GM12864 (cell line): ENCODE measurements around the gene LMAN2L.

ENCODE experiments used
- DNase-seq: peaks from one replicate; pipeline ENCODE4 v3.0.0-alpha.2; 2011; ENCODE audit warnings: low read depth
- H3K4me3 ChIP-seq: 2 replicates; pipeline ENCODE4 v1.5.1; 2011; ENCODE audit warnings: mild to moderate bottlenecking, low read depth, low read length, control low read depth
- TF ChIP-seq, protein P1 (sequence below): IDR thresholded peaks from 2 replicates; pipeline ENCODE4 v1.5.1; 2011; ENCODE audit warnings: low read depth, mild to moderate bottlenecking, moderate library complexity, low read length, control low read depth, inconsistent platforms; ENCODE audit errors: missing control alignments

LMAN2L gene

GRCh38 chr2:96663177-96663576 is 76.7 kb downstream of the LMAN2L start:
- DNase-seq: no peak
- no peak overlapping the region for H3K4me3 ChIP-seq
- TF ChIP-seq, protein P1, sequence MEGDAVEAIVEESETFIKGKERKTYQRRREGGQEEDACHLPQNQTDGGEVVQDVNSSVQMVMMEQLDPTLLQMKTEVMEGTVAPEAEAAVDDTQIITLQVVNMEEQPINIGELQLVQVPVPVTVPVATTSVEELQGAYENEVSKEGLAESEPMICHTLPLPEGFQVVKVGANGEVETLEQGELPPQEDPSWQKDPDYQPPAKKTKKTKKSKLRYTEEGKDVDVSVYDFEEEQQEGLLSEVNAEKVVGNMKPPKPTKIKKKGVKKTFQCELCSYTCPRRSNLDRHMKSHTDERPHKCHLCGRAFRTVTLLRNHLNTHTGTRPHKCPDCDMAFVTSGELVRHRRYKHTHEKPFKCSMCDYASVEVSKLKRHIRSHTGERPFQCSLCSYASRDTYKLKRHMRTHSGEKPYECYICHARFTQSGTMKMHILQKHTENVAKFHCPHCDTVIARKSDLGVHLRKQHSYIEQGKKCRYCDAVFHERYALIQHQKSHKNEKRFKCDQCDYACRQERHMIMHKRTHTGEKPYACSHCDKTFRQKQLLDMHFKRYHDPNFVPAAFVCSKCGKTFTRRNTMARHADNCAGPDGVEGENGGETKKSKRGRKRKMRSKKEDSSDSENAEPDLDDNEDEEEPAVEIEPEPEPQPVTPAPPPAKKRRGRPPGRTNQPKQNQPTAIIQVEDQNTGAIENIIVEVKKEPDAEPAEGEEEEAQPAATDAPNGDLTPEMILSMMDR: no peak

DNA sequence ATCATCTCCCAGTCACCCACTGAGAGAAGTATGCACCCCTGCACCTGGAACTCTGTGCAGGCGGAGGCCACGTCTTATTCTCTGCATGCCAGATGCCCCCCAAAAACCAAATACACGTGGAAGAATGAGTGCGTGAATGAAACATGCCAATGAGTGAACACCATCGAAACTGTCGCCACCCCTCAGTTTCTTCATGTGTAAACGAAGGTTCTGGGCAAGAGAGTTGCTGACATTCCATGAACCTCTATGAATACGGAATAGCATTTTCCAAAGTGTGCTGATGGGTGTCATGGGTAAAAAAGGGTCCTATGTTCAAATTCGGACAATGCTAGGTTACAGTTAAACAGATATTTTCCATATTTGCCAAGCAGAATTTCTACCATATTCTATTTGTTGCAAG is 77.5 kb downstream of the LMAN2L start:
- TF ChIP-seq, protein P1: no peak
- no peak overlapping the region for H3K4me3 ChIP-seq
- DNase-seq: no peak

DNA sequence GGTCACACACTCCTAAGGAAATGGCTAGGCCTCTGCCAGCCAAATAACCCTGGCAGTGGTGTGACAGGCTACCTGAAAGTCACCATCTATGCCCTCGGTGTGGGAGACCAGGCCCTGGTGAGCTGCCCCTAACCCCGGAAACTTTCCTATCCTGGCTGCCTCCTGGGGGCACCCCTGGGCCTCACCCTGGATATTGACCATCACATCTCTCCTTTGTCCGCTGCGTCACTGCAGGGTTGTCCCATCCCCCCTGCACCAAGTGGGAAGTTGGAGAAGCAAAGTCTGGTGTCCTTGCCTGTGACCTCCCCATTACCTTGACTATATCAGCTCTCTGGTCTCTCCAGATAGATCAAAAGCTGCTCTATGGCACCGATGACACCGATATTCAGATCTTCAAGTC is 78.5 kb downstream of the LMAN2L start:
- no peak for DNase-seq
- H3K4me3 ChIP-seq: no peak overlapping the region
- TF ChIP-seq, protein P1: no peak

DNA sequence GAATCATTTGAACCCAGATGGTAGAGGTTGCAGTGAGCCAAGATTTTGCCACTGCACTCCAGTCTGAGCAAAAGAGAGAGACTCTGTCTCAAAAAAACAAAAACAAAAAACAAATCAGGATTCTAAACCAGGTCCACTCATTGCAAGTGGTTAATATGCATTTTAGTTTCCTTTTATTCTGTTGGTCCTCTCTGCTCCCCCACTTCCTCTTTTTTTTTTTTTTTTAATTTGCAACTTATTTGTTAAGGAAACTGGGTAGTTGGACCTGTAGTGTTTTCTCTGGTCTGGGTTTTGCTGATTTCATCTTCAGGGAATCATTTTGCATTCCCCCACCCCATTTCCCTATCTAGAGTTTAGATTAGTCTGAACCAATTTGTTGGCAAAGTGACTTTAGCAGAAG is 83.3 kb downstream of the LMAN2L start:
- TF ChIP-seq, protein P1: no peak
- H3K4me3 ChIP-seq: no peak overlapping the region
- no peak for DNase-seq
